Measurements from ENCODE around the gene CDK2. TPM values are rescaled to one million over a fixed set of nuclear protein-coding genes. Genes with fewer than 3 reads are reported as not detected.
A peak's percentile ranks its signal among the peaks of the same experiment; 100 is the strongest.

The CDK2 gene
- total and polyA plus RNA-seq, 9 of the 15 experiments (the other 6 are each of a cell fraction or from before 2014, with no cell fraction given): 17.4 to 213 (median 109) TPM

DNA sequence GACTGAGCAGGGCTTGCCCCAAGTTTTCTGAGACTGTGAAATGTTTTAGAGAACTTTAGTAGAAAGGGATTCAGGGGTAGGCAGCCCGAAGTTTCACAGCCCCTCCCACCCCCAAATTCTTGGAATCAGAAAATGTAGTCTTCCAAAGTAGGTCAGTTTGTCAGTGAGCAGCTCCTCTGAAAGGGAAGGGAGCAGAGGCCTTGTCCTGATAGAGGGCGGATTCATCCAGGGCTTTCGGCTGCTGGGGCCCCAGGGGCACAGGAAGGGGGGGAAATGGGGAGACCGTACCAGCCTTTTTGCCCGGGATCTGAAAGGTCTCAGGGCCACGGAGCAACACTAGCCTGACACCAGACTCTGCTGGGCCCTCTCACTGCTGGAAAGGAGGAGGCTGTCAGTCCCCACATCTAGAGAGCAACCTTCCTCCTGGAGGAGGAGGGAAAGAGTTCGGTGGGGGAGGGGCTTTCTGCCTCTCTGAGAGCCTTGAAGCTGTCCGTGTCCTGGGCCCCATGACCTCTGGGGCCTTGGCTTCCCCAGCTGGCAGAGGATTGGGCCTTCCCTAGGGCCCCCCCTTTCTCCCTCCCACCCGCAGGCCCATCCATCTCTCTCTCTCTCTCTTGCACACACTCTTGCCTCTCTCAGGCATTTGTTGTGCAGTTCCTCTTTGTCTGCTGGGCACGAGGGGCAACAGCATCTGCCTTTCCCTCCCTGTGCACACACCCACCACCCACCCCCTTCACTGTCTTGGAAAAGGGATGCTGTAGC lies 54.0 kb downstream of the CDK2 start, which contains the start of gene IKZF4 (continued):
- TF ChIP-seq, protein P1, sequence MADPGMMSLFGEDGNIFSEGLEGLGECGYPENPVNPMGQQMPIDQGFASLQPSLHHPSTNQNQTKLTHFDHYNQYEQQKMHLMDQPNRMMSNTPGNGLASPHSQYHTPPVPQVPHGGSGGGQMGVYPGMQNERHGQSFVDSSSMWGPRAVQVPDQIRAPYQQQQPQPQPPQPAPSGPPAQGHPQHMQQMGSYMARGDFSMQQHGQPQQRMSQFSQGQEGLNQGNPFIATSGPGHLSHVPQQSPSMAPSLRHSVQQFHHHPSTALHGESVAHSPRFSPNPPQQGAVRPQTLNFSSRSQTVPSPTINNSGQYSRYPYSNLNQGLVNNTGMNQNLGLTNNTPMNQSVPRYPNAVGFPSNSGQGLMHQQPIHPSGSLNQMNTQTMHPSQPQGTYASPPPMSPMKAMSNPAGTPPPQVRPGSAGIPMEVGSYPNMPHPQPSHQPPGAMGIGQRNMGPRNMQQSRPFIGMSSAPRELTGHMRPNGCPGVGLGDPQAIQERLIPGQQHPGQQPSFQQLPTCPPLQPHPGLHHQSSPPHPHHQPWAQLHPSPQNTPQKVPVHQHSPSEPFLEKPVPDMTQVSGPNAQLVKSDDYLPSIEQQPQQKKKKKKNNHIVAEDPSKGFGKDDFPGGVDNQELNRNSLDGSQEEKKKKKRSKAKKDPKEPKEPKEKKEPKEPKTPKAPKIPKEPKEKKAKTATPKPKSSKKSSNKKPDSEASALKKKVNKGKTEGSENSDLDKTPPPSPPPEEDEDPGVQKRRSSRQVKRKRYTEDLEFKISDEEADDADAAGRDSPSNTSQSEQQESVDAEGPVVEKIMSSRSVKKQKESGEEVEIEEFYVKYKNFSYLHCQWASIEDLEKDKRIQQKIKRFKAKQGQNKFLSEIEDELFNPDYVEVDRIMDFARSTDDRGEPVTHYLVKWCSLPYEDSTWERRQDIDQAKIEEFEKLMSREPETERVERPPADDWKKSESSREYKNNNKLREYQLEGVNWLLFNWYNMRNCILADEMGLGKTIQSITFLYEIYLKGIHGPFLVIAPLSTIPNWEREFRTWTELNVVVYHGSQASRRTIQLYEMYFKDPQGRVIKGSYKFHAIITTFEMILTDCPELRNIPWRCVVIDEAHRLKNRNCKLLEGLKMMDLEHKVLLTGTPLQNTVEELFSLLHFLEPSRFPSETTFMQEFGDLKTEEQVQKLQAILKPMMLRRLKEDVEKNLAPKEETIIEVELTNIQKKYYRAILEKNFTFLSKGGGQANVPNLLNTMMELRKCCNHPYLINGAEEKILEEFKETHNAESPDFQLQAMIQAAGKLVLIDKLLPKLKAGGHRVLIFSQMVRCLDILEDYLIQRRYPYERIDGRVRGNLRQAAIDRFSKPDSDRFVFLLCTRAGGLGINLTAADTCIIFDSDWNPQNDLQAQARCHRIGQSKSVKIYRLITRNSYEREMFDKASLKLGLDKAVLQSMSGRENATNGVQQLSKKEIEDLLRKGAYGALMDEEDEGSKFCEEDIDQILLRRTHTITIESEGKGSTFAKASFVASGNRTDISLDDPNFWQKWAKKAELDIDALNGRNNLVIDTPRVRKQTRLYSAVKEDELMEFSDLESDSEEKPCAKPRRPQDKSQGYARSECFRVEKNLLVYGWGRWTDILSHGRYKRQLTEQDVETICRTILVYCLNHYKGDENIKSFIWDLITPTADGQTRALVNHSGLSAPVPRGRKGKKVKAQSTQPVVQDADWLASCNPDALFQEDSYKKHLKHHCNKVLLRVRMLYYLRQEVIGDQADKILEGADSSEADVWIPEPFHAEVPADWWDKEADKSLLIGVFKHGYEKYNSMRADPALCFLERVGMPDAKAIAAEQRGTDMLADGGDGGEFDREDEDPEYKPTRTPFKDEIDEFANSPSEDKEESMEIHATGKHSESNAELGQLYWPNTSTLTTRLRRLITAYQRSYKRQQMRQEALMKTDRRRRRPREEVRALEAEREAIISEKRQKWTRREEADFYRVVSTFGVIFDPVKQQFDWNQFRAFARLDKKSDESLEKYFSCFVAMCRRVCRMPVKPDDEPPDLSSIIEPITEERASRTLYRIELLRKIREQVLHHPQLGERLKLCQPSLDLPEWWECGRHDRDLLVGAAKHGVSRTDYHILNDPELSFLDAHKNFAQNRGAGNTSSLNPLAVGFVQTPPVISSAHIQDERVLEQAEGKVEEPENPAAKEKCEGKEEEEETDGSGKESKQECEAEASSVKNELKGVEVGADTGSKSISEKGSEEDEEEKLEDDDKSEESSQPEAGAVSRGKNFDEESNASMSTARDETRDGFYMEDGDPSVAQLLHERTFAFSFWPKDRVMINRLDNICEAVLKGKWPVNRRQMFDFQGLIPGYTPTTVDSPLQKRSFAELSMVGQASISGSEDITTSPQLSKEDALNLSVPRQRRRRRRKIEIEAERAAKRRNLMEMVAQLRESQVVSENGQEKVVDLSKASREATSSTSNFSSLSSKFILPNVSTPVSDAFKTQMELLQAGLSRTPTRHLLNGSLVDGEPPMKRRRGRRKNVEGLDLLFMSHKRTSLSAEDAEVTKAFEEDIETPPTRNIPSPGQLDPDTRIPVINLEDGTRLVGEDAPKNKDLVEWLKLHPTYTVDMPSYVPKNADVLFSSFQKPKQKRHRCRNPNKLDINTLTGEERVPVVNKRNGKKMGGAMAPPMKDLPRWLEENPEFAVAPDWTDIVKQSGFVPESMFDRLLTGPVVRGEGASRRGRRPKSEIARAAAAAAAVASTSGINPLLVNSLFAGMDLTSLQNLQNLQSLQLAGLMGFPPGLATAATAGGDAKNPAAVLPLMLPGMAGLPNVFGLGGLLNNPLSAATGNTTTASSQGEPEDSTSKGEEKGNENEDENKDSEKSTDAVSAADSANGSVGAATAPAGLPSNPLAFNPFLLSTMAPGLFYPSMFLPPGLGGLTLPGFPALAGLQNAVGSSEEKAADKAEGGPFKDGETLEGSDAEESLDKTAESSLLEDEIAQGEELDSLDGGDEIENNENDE (IDR thresholded peaks at IDR 0.05; ENCODE audit: low read depth, low read length): no peak
- TF ChIP-seq PTRF (tag; IDR thresholded peaks at IDR 0.05) (no peak), ARID2 (IDR thresholded peaks at IDR 0.05) (no peak), KDM5B (IDR thresholded peaks at IDR 0.05; ENCODE audit: insufficient replicate concordance, low read depth, low read length) (peak; percentile 24), ZNF197 (CRISPR knock-in tag; IDR thresholded peaks at IDR 0.05; ENCODE audit: low read depth) (no peak), HDAC8 (tag; IDR thresholded peaks at IDR 0.05) (no peak), ETS2 (tag; IDR thresholded peaks at IDR 0.05; ENCODE audit: borderline replicate concordance, poor library complexity, severe bottlenecking) (no peak), IRF2 (CRISPR knock-in tag; IDR thresholded peaks at IDR 0.05) (no peak), POLR2AphosphoS2 (IDR thresholded peaks at IDR 0.05; ENCODE audit: low read length) (no peak), ELF1 (tag; IDR thresholded peaks at IDR 0.05) (no peak), POU5F1 (IDR thresholded peaks at IDR 0.05; ENCODE audit: borderline replicate concordance, low read depth, low read length, partially characterized antibody) (no peak), RAD21 (CRISPR knock-in tag; conservative IDR thresholded peaks at IDR 0.05 in 1 of 2, IDR thresholded peaks at IDR 0.05 in 1 of 2) (0 out of 4 replicates have a peak, but pooled peaks of 1 of the 2 experiments have one; percentile 7), SMAD1 (IDR thresholded peaks at IDR 0.05; ENCODE audit: low read depth, low read length, partially characterized antibody) (no peak), ZNF551 (CRISPR knock-in tag; IDR thresholded peaks at IDR 0.05) (no peak), MAFK (IDR thresholded peaks at IDR 0.05; ENCODE audit: low read length) (0 out of 2 replicates have a peak, but pooled peaks have one; percentile 5), ZNF217 (CRISPR knock-in tag; IDR thresholded peaks at IDR 0.05) (no peak), RUNX1 (IDR thresholded peaks at IDR 0.05; ENCODE audit: low read depth) (no peak)
